GM23338 (cell line): ENCODE data around the gene LONRF2. TPM values are rescaled to one million over a fixed set of nuclear protein-coding genes. Genes with fewer than 3 reads are reported as not detected.

Experiments
- ATAC-seq: fragments of 200-7000 bp; cut with Tn5 transposase; 3 replicates; pipeline ENCODE4 v1.9.1; 2020
- DNase-seq: peaks from one replicate; pipeline ENCODE4 v3.0.0-alpha.2; 2015; ENCODE audit warnings: low spot score
- H2AFZ ChIP-seq: fragments of 200-600 bp; sonication (generic); 2 replicates; pipeline ENCODE4 v1.8.0; 2016; ENCODE audit warnings: antibody characterized with exemption, mild to moderate bottlenecking, moderate library complexity
- H3F3A ChIP-seq: fragments of 200-600 bp; sonication (generic); replicated peaks from 2 replicates; pipeline ENCODE4 v1.8.0; 2017; ENCODE audit warnings: antibody characterized with exemption, mixed run types, low read depth
- H3K27ac ChIP-seq: fragments of 200-600 bp; sonication (generic); 2 replicates; pipeline ENCODE4 v1.6.1; 2016; ENCODE audit warnings: low read depth
- H3K27me3 ChIP-seq: fragments of 200-600 bp; sonication (generic); 2 replicates; pipeline ENCODE4 v1.8.0; 2016; ENCODE audit warnings: mild to moderate bottlenecking, mixed run types, moderate library complexity; ENCODE audit not compliant: insufficient read depth
- H3K36me3 ChIP-seq: fragments of 200-600 bp; sonication (generic); 2 replicates; pipeline ENCODE4 v1.8.0; 2016; ENCODE audit warnings: mild to moderate bottlenecking; ENCODE audit not compliant: insufficient read depth
- H3K4me1 ChIP-seq: fragments of 200-600 bp; sonication (generic); 2 replicates; pipeline ENCODE4 v1.8.0; 2016; ENCODE audit warnings: mild to moderate bottlenecking, moderate library complexity; ENCODE audit not compliant: insufficient read depth
- H3K4me2 ChIP-seq: fragments of 200-600 bp; sonication (generic); 2 replicates; pipeline ENCODE4 v1.7.1; 2017; ENCODE audit warnings: mixed run types
- H3K4me3 ChIP-seq: fragments of 200-600 bp; sonication (generic); 2 replicates; pipeline ENCODE4 v1.6.1; 2016; ENCODE audit warnings: mixed run types
- H3K79me2 ChIP-seq: fragments of 200-600 bp; sonication (generic); replicated peaks from 2 replicates; pipeline ENCODE4 v1.8.0; 2017; ENCODE audit warnings: mild to moderate bottlenecking; ENCODE audit not compliant: insufficient read depth
- H3K9me2 ChIP-seq: fragments of 200-600 bp; sonication (generic); 2 replicates; pipeline ENCODE4 v1.8.0; 2017; ENCODE audit not compliant: insufficient read depth
- H4K20me1 ChIP-seq: fragments of 200-600 bp; sonication (generic); replicated peaks from 2 replicates; pipeline ENCODE4 v1.8.0; 2017; ENCODE audit warnings: mild to moderate bottlenecking; ENCODE audit not compliant: insufficient read depth
- H3K27ac Mint-ChIP-seq: 2 replicates; pipeline ENCODE4 v1.8.0; 2020; ENCODE audit warnings: inconsistent platforms, mild to moderate bottlenecking, moderate library complexity, mixed read lengths
- H3K27me3 Mint-ChIP-seq: 3 replicates; pipeline ENCODE4 v1.8.0; 2022; ENCODE audit warnings: low read depth, mild to moderate bottlenecking, moderate library complexity, mixed read lengths, inconsistent platforms; ENCODE audit not compliant: insufficient read depth, poor library complexity
- H3K36me3 Mint-ChIP-seq: 3 replicates; pipeline ENCODE4 v1.8.0; 2021; ENCODE audit warnings: low read depth, mild to moderate bottlenecking, inconsistent platforms, moderate library complexity, mixed read lengths
- H3K4me1 Mint-ChIP-seq: 3 replicates; pipeline ENCODE4 v1.8.0; 2020; ENCODE audit warnings: mild to moderate bottlenecking, inconsistent platforms, mixed read lengths
- H3K4me3 Mint-ChIP-seq: 3 replicates; pipeline ENCODE4 v1.8.0; 2021; ENCODE audit warnings: moderate library complexity, mild to moderate bottlenecking, inconsistent platforms, mixed read lengths
- H3K9me3 Mint-ChIP-seq: 3 replicates; pipeline ENCODE4 v1.8.0; 2020; ENCODE audit warnings: moderate library complexity, mild to moderate bottlenecking, inconsistent platforms, mixed read lengths
- CREB1 ChIP-seq: fragments of 250-450 bp; sonication (Bioruptor Pico); IDR thresholded peaks from 2 replicates; pipeline ENCODE4 v1.5.0; 2020; ENCODE audit warnings: low read depth, mild to moderate bottlenecking, moderate library complexity
- EZH2 ChIP-seq: fragments of 200-600 bp; sonication (generic); IDR thresholded peaks from one replicate; pipeline ENCODE4 v1.8.0; 2017; ENCODE audit warnings: antibody characterized with exemption, mild to moderate bottlenecking, low read depth; ENCODE audit not compliant: unreplicated experiment
- EZH2phosphoT487 ChIP-seq: fragments of 200-600 bp; sonication (generic); IDR thresholded peaks from one replicate; pipeline ENCODE4 v1.8.1; 2018; ENCODE audit warnings: antibody characterized with exemption; ENCODE audit not compliant: unreplicated experiment
- JUNB ChIP-seq: IDR thresholded peaks from one replicate; pipeline ENCODE4 v1.6.1; 2016; ENCODE audit warnings: antibody characterized with exemption; ENCODE audit not compliant: unreplicated experiment
- NANOG ChIP-seq: IDR thresholded peaks from 2 replicates; pipeline ENCODE4 v1.6.1; 2016; ENCODE audit warnings: antibody characterized with exemption, borderline replicate concordance
- POLR2AphosphoS5 ChIP-seq: IDR thresholded peaks from 2 replicates; pipeline ENCODE4 v1.6.1; 2016; ENCODE audit warnings: antibody characterized with exemption, low read depth
- STAT1 ChIP-seq: IDR thresholded peaks from one replicate; pipeline ENCODE4 v1.6.1; 2016; ENCODE audit warnings: antibody characterized with exemption; ENCODE audit not compliant: unreplicated experiment
- ZNF114 ChIP-seq: fragments of 250-450 bp; sonication (Bioruptor Pico); IDR thresholded peaks from 2 replicates; pipeline ENCODE4 v1.5.0; 2020; ENCODE audit warnings: mild to moderate bottlenecking, moderate library complexity
- ZNF331 ChIP-seq: fragments of 250-450 bp; sonication (Bioruptor Pico); IDR thresholded peaks from 2 replicates; pipeline ENCODE4 v1.5.0; 2020; ENCODE audit warnings: low read depth, mild to moderate bottlenecking, moderate library complexity
- polyA plus RNA-seq: library from polyadenylated mRNA; unstranded; fragments of >200 nt; fragmentation: Nextera tagmentation; extraction: Ambion mirVana; gene quantifications from 2 replicates; pipeline ENCODE4 v1.2.1, GENCODE V29; 2016
- total RNA-seq: library from RNA; depleted of rRNA; stranded (reverse); fragments of >200 nt; shearing (Covaris generic); gene quantifications from 2 replicates; pipeline ENCODE4 v1.2.3, GENCODE V29; 2014
- TF ChIP-seq, protein P1 (sequence below), 2 experiments: fragments of 200-600 bp in 1 of 2; sonication (generic) in 1 of 2; conservative IDR thresholded peaks; 2 replicates each; pipeline versions ENCODE4 v1.5.1 to v1.6.1; 2016 to 2017; ENCODE audit warnings: antibody characterized with exemption in 2 of 2, low read depth in 2 of 2, mild to moderate bottlenecking in 2 of 2, moderate library complexity in 1 of 2
- TF ChIP-seq, protein P2 (sequence below): IDR thresholded peaks from 2 replicates; pipeline ENCODE4 v1.6.1; 2016; ENCODE audit warnings: antibody characterized with exemption
- TF ChIP-seq, protein P3 (sequence below): fragments of 250-450 bp; sonication (Bioruptor Pico); IDR thresholded peaks from 2 replicates; pipeline ENCODE4 v1.5.0; 2020; ENCODE audit warnings: mild to moderate bottlenecking, moderate library complexity
- TF ChIP-seq, protein P4 (sequence below): IDR thresholded peaks from one replicate; pipeline ENCODE4 v1.6.1; 2018; ENCODE audit warnings: antibody characterized with exemption; ENCODE audit not compliant: unreplicated experiment

LONRF2 gene
- total and polyA plus RNA-seq, 2 experiments from 2014 or later: 0.05 to 0.24 TPM

DNA sequence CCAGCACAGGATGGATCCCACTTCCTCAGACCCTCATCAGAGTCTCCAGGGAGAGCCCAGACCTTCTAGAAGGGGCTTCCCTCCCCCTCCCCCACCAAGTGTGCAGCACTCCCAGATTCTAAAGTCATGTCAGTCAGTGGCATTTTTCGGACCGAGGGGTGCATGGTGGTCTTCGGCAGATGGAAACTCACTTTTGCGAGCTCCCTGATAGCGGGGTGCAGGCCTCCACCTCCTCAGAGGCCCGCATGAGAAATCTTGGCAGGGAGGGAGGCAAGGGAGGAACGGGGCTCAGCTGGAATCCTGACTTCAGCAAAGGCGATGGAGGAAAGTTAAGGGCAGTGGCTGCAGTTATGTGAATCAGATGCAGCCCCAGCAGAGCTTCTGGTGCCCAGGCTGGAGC, 58.2 kb downstream of the LONRF2 start:
- Histone ChIP-seq H3K4me1 (peaks cover 6% of the 10 kb centered on the region; the same call in 1 of the 2 replicates), H3K27ac (no peak overlapping the region), H4K20me1 (no peaks in the 10 kb centered on the region), H3K9me2 (no peaks in the 10 kb centered on the region), H3K27me3 (no peaks in the 10 kb centered on the region), H2AFZ (peak overlapping the region; percentile 47; the same call in 1 of the 2 replicates), H3K4me3 (no peak overlapping the region), H3K79me2 (no peaks in the 10 kb centered on the region), H3K4me2 (no peak overlapping the region), H3K36me3 (no peaks in the 10 kb centered on the region), H3F3A (no peaks in the 10 kb centered on the region)
- Mint-ChIP-seq H3K4me3 (no peak overlapping the region), H3K4me1 (no peaks in the 10 kb centered on the region; the same call in 1 of the 3 replicates), H3K27me3 (no peaks in the 10 kb centered on the region), H3K27ac (no peak overlapping the region), H3K36me3 (0 out of 3 replicates have a peak, but pooled peaks cover 4% of the 10 kb centered on the region), H3K9me3 (peaks cover 14% of the 10 kb centered on the region; the same call in 2 of the 3 replicates)
- TF ChIP-seq CREB1 (no peak), STAT1 (no peak), ZNF114 (CRISPR knock-in tag) (no peak), EZH2 (no peak), JUNB (no peak), ZNF331 (CRISPR knock-in tag) (no peak), NANOG (no peak), EZH2phosphoT487 (no peak), POLR2AphosphoS5 (no peak)
- TF ChIP-seq, protein P1, sequence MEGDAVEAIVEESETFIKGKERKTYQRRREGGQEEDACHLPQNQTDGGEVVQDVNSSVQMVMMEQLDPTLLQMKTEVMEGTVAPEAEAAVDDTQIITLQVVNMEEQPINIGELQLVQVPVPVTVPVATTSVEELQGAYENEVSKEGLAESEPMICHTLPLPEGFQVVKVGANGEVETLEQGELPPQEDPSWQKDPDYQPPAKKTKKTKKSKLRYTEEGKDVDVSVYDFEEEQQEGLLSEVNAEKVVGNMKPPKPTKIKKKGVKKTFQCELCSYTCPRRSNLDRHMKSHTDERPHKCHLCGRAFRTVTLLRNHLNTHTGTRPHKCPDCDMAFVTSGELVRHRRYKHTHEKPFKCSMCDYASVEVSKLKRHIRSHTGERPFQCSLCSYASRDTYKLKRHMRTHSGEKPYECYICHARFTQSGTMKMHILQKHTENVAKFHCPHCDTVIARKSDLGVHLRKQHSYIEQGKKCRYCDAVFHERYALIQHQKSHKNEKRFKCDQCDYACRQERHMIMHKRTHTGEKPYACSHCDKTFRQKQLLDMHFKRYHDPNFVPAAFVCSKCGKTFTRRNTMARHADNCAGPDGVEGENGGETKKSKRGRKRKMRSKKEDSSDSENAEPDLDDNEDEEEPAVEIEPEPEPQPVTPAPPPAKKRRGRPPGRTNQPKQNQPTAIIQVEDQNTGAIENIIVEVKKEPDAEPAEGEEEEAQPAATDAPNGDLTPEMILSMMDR (conservative IDR thresholded peaks at IDR 0.05; ENCODE audit: low read depth in 2 of 2): no peak
- TF ChIP-seq, protein P2, sequence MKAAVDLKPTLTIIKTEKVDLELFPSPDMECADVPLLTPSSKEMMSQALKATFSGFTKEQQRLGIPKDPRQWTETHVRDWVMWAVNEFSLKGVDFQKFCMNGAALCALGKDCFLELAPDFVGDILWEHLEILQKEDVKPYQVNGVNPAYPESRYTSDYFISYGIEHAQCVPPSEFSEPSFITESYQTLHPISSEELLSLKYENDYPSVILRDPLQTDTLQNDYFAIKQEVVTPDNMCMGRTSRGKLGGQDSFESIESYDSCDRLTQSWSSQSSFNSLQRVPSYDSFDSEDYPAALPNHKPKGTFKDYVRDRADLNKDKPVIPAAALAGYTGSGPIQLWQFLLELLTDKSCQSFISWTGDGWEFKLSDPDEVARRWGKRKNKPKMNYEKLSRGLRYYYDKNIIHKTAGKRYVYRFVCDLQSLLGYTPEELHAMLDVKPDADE: no peak
- TF ChIP-seq, protein P3, sequence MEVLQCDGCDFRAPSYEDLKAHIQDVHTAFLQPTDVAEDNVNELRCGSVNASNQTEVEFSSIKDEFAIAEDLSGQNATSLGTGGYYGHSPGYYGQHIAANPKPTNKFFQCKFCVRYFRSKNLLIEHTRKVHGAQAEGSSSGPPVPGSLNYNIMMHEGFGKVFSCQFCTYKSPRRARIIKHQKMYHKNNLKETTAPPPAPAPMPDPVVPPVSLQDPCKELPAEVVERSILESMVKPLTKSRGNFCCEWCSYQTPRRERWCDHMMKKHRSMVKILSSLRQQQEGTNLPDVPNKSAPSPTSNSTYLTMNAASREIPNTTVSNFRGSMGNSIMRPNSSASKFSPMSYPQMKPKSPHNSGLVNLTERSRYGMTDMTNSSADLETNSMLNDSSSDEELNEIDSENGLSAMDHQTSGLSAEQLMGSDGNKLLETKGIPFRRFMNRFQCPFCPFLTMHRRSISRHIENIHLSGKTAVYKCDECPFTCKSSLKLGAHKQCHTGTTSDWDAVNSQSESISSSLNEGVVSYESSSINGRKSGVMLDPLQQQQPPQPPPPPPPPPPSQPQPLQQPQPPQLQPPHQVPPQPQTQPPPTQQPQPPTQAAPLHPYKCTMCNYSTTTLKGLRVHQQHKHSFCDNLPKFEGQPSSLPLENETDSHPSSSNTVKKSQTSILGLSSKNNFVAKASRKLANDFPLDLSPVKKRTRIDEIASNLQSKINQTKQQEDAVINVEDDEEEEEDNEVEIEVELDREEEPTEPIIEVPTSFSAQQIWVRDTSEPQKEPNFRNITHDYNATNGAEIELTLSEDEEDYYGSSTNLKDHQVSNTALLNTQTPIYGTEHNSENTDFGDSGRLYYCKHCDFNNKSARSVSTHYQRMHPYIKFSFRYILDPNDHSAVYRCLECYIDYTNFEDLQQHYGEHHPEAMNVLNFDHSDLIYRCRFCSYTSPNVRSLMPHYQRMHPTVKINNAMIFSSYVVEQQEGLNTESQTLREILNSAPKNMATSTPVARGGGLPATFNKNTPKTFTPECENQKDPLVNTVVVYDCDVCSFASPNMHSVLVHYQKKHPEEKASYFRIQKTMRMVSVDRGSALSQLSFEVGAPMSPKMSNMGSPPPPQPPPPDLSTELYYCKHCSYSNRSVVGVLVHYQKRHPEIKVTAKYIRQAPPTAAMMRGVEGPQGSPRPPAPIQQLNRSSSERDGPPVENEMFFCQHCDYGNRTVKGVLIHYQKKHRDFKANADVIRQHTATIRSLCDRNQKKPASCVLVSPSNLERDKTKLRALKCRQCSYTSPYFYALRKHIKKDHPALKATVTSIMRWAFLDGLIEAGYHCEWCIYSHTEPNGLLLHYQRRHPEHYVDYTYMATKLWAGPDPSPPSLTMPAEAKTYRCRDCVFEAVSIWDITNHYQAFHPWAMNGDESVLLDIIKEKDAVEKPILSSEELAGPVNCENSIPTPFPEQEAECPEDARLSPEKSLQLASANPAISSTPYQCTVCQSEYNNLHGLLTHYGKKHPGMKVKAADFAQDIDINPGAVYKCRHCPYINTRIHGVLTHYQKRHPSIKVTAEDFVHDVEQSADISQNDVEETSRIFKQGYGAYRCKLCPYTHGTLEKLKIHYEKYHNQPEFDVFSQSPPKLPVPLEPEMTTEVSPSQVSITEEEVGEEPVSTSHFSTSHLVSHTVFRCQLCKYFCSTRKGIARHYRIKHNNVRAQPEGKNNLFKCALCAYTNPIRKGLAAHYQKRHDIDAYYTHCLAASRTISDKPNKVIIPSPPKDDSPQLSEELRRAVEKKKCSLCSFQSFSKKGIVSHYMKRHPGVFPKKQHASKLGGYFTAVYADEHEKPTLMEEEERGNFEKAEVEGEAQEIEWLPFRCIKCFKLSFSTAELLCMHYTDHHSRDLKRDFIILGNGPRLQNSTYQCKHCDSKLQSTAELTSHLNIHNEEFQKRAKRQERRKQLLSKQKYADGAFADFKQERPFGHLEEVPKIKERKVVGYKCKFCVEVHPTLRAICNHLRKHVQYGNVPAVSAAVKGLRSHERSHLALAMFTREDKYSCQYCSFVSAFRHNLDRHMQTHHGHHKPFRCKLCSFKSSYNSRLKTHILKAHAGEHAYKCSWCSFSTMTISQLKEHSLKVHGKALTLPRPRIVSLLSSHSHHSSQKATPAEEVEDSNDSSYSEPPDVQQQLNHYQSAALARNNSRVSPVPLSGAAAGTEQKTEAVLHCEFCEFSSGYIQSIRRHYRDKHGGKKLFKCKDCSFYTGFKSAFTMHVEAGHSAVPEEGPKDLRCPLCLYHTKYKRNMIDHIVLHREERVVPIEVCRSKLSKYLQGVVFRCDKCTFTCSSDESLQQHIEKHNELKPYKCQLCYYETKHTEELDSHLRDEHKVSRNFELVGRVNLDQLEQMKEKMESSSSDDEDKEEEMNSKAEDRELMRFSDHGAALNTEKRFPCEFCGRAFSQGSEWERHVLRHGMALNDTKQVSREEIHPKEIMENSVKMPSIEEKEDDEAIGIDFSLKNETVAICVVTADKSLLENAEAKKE (CRISPR knock-in tag): no peak
- TF ChIP-seq, protein P4, sequence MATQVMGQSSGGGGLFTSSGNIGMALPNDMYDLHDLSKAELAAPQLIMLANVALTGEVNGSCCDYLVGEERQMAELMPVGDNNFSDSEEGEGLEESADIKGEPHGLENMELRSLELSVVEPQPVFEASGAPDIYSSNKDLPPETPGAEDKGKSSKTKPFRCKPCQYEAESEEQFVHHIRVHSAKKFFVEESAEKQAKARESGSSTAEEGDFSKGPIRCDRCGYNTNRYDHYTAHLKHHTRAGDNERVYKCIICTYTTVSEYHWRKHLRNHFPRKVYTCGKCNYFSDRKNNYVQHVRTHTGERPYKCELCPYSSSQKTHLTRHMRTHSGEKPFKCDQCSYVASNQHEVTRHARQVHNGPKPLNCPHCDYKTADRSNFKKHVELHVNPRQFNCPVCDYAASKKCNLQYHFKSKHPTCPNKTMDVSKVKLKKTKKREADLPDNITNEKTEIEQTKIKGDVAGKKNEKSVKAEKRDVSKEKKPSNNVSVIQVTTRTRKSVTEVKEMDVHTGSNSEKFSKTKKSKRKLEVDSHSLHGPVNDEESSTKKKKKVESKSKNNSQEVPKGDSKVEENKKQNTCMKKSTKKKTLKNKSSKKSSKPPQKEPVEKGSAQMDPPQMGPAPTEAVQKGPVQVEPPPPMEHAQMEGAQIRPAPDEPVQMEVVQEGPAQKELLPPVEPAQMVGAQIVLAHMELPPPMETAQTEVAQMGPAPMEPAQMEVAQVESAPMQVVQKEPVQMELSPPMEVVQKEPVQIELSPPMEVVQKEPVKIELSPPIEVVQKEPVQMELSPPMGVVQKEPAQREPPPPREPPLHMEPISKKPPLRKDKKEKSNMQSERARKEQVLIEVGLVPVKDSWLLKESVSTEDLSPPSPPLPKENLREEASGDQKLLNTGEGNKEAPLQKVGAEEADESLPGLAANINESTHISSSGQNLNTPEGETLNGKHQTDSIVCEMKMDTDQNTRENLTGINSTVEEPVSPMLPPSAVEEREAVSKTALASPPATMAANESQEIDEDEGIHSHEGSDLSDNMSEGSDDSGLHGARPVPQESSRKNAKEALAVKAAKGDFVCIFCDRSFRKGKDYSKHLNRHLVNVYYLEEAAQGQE: no peak
- DNase-seq (no peak), ATAC-seq (no peak)
